ENCODE results near the gene ITGB7.
A peak's percentile ranks its signal among the peaks of the same experiment; 100 is the strongest.

ITGB7 gene

GRCh38 chr12:53220694-53221202 lies 13.7 kb upstream of the ITGB7 start:
- H3K4me3 ChIP-seq: peak overlapping the region; percentile 63 to 87 (median 69)
- H3K27ac ChIP-seq: peak overlapping the region; percentile 80 to 99 (median 94)

GRCh38 chr12:53219956-53220693 lies 13.1 kb upstream of the ITGB7 start:
- H3K27ac ChIP-seq: peak overlapping the region; percentile 13 to 99 (median 94)
- H3K4me3 ChIP-seq: peak overlapping the region; percentile 63 to 87 (median 69)

- peak overlapping the region; percentile 63 to 87 (median 69) for H3K4me3 ChIP-seq
- peak overlapping the region; percentile 13 to 99 (median 94) for H3K27ac ChIP-seq
Measured at GRCh38 chr12:53219292-53219955, 12.4 kb upstream of the ITGB7 start.

GRCh38 chr12:53218551-53219291 lies 11.7 kb upstream of the ITGB7 start:
- H3K27ac ChIP-seq: peak overlapping the region in 20 of 21 experiments; percentile 59 to 99 (median 94)

GRCh38 chr12:53217931-53218307 lies 10.9 kb upstream of the ITGB7 start:
- Histone ChIP-seq H3K4me3 (peak overlapping the region in 5 of 7 experiments; percentile 63 to 80 (median 68)), H3K27ac (peak overlapping the region in 19 of 21 experiments; percentile 59 to 99 (median 94))

More at GRCh38 chr12:53218551-53219291, 11.7 kb upstream of the ITGB7 start:
- H3K4me3 ChIP-seq: peak overlapping the region; percentile 63 to 87 (median 69)

GRCh38 chr12:53217051-53217930 lies 10.2 kb upstream of the ITGB7 start:
- peak overlapping the region in 19 of 21 experiments; percentile 59 to 99 (median 94) for H3K27ac ChIP-seq
- H3K4me3 ChIP-seq: peak overlapping the region in 2 of 7 experiments; percentile 63 to 68

- H3K27ac ChIP-seq: peak overlapping the region in 9 of 21 experiments; percentile 3 to 97 (median 36)
Measured at GRCh38 chr12:53215497-53215896, 8.4 kb upstream of the ITGB7 start.

GRCh38 chr12:53214687-53215455 lies 7.8 kb upstream of the ITGB7 start:
- Histone ChIP-seq H3K27ac (peak overlapping the region in 8 of 21 experiments; percentile 3 to 97 (median 36)), H3K4me3 (no peak overlapping the region)

More at GRCh38 chr12:53215497-53215896, 8.4 kb upstream of the ITGB7 start:
- no peak overlapping the region for H3K4me3 ChIP-seq

- Histone ChIP-seq H3K27ac (peak overlapping the region in 4 of 21 experiments; percentile 3 to 39 (median 22)), H3K4me3 (no peak overlapping the region)
Measured at GRCh38 chr12:53214221-53214620, 7.2 kb upstream of the ITGB7 start.

- peak overlapping the region in 2 of 21 experiments; percentile 22 to 37 for H3K27ac ChIP-seq
- H3K4me3 ChIP-seq: no peak overlapping the region
Measured at GRCh38 chr12:53213348-53213747, 6.3 kb upstream of the ITGB7 start.

- Histone ChIP-seq H3K27ac (peak overlapping the region in 1 of 21 experiments; percentile 22), H3K4me3 (no peak overlapping the region)
Measured at GRCh38 chr12:53212931-53213330, 5.9 kb upstream of the ITGB7 start.

GRCh38 chr12:53211476-53212381 lies 4.7 kb upstream of the ITGB7 start:
- H3K4me3 ChIP-seq: no peak overlapping the region
- H3K27ac ChIP-seq: peak overlapping the region in 1 of 21 experiments; percentile 12

- H3K27ac ChIP-seq: peak overlapping the region in 1 of 21 experiments; percentile 12
- no peak overlapping the region for H3K4me3 ChIP-seq
Measured at GRCh38 chr12:53210843-53211242, 3.8 kb upstream of the ITGB7 start.

GRCh38 chr12:53208877-53209463 lies 1.9 kb upstream of the ITGB7 start:
- peak overlapping the region in 15 of 21 experiments; percentile 4 to 89 (median 64) for H3K27ac ChIP-seq
- H3K4me3 ChIP-seq: no peak overlapping the region

- H3K27ac ChIP-seq: peak overlapping the region in 13 of 21 experiments; percentile 4 to 89 (median 59)
- H3K4me3 ChIP-seq: no peak overlapping the region
Measured at GRCh38 chr12:53208435-53208834, 1.4 kb upstream of the ITGB7 start.

GRCh38 chr12:53205747-53206419 lies 1.2 kb downstream of the ITGB7 start:
- peak overlapping the region in 3 of 7 experiments; percentile 2 to 22 (median 12) for H3K4me3 ChIP-seq
- H3K27ac ChIP-seq: peak overlapping the region in 17 of 21 experiments; percentile 28 to 89 (median 62)
